Measurements from ENCODE around the gene HIF3A.

- TF ChIP-seq CTCF (conservative IDR thresholded peaks at IDR 0.05; ENCODE audit: low read depth, low read length), result no peak
- no peak for TF ChIP-seq POLR2A (IDR thresholded peaks at IDR 0.05; ENCODE audit: low read depth, low read length)
- no peak for TF ChIP-seq MXI1 (IDR thresholded peaks at IDR 0.05; ENCODE audit: borderline replicate concordance, low read depth, low read length)
- no peak for TF ChIP-seq RCOR1 (IDR thresholded peaks at IDR 0.05; ENCODE audit: insufficient replicate concordance, low read length)
- TF ChIP-seq FOS (IDR thresholded peaks at IDR 0.05; ENCODE audit: low read depth, low read length), result no peak
- no peak for TF ChIP-seq CEBPB (IDR thresholded peaks at IDR 0.05; ENCODE audit: low read depth, low read length)
- no peak for TF ChIP-seq BHLHE40 (IDR thresholded peaks at IDR 0.05; ENCODE audit: low read depth, low read length)
- TF ChIP-seq USF2 (IDR thresholded peaks at IDR 0.05; ENCODE audit: low read depth, low read length), result no peak
- no peak for TF ChIP-seq MAFK (IDR thresholded peaks at IDR 0.05; ENCODE audit: low read depth, low read length)
- no peak for TF ChIP-seq MAZ (IDR thresholded peaks at IDR 0.05; ENCODE audit: borderline replicate concordance, low read depth, low read length)
- no peak for TF ChIP-seq SMC3 (IDR thresholded peaks at IDR 0.05; ENCODE audit: low read depth, low read length)
These were observed 51.1 kb downstream of the HIF3A start for GRCh38 chr19:46347985-46348384.
